GM12891 (cell line): ENCODE data around the gene EFNA4.

ENCODE experiments used
- DNase-seq: peaks from one replicate; pipeline ENCODE4 v3.0.0; 2011; ENCODE audit warnings: low spot score; ENCODE audit not compliant: insufficient read length
- FAIRE-seq: peaks from 2 replicates; lab custom pipeline; 2011; peaks lifted over from hg19 to GRCh38; lab: Jason Lieb, UNC
- PAX5 ChIP-seq: IDR thresholded peaks from 2 replicates; pipeline ENCODE4 v1.6.1; 2011; ENCODE audit warnings: low read length, moderate library complexity, mild to moderate bottlenecking; ENCODE audit not compliant: insufficient read depth, severe bottlenecking
- POLR2A ChIP-seq: IDR thresholded peaks from 2 replicates; pipeline ENCODE4 v1.6.1; 2011; ENCODE audit warnings: low read depth, low read length, control low read depth
- POLR2AphosphoS5 ChIP-seq: IDR thresholded peaks from 2 replicates; pipeline ENCODE4 v1.6.1; 2011; ENCODE audit warnings: low read depth, low read length, control low read depth
- POU2F2 ChIP-seq: IDR thresholded peaks from 2 replicates; pipeline ENCODE4 v1.6.1; 2011; ENCODE audit warnings: low read depth, mild to moderate bottlenecking, control low read depth, low read length, moderate library complexity
- SPI1 ChIP-seq: IDR thresholded peaks from 2 replicates; pipeline ENCODE4 v1.6.1; 2011; ENCODE audit warnings: low read depth, low read length, control low read depth
- TAF1 ChIP-seq: IDR thresholded peaks from 2 replicates; pipeline ENCODE4 v1.6.1; 2011; ENCODE audit warnings: low read depth, low read length, control low read depth

The EFNA4 gene

DNA sequence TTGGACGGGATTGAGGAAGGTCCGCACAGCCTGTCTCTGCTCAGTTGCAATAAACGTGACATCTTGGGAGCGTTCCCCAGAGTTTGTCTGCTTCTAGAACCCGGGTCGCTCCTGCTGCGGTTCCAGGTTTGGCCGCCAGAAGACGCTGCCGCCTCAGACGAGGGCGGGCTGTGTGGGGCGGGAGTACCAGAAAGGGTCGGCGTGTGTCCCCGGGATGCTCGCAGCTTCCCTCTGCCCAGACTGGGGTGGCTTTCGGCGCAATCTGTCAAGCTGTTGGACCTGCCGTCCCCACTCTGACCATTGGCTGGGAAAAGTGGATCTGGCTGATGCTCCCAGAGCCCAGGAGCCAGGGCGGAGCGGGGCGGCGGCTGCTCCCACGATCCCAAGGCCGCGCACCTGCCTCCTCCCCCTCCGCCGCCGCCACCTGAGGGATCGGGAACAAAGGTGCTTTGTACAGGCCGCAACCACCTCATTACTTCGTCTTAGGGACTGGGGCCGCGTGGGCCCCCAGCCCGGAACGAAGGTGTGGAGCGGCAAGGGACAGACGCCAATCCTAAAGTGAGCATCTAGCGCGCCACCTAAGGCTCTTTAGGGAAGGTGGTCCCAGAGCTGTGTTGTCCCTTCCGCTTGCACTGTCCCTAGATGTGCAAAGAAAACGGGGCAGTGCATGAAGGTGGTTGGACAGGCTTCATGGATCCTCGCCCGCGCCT is 683 bp upstream of the EFNA4 start:
- TF ChIP-seq POU2F2: no peak
- no peak for TF ChIP-seq POLR2AphosphoS5
- TF ChIP-seq PAX5: no peak
- no peak for TF ChIP-seq SPI1
- TF ChIP-seq TAF1: no peak
- TF ChIP-seq POLR2A: no peak
- FAIRE-seq (no peak), DNase-seq (peak; percentile 82)

DNA sequence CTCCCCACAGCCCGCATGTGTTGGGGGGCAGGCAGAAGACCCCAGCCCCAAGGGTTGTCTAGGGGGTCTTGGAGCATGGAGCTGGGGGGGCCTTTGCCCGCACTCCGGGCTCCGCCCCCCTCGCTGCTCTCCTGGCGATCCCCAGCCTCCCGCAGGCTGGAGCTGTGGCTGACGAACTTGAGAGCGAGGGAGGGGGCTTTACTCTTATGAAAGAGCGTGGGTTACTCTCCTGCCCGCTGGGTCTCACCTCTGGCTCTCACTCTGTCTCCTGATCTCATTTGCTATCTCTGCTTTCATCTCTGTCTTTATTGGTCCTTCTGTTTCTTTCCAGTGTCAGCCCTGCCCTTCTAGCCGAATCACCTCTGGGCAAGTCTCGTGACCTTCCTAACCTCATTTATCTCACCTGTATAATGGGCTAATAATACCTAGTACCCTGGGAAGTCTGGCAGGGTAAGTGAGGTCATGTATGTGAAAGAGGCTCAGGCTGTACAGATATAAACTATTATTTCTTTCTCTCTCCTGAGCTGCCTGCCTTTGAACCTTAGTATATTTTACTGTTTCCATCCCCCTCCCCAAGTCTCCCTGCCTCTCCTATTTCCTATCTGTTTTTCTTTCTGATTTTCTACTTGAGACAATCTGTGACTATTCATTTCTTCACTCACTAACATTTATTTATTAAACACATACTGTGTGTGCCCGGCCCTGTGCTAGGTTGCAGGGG is 731 bp downstream of the EFNA4 start:
- FAIRE-seq (no peak), DNase-seq (no peak)
- TF ChIP-seq POLR2A: no peak
- TF ChIP-seq PAX5: no peak
- no peak for TF ChIP-seq POU2F2
- no peak for TF ChIP-seq TAF1
- TF ChIP-seq SPI1: no peak
- TF ChIP-seq POLR2AphosphoS5: no peak

DNA sequence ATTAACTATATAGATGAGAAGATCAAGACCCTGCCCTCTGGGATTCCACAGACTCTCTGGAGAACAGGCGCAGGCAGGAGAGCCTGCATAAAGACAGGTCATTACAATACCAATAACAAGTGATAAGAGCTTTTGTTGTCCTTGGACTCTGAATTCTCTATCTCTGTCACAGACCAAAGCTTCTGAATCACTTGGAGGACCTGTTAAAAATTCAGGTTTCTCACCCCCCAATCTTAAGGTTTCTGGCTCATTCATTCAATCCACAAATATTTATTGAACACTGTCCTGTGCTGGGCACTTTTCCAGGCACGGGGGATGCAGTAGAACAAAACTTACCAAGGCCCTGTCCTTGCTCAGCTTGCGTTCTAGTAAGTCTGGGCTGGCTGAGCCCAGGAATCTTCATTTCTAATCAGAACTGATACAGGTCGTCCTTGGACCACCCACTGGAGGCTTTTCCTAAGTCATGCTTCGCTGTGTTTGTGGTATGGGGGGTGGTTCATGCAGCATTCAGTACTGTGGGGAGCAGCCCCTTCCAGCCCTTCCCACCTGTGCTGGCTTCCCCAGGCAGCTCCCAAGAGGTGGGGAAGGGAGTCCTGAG is 1.4 kb downstream of the EFNA4 start:
- DNase-seq (no peak), FAIRE-seq (no peak)
- TF ChIP-seq TAF1 (no peak), SPI1 (no peak), PAX5 (no peak), POLR2AphosphoS5 (no peak), POU2F2 (no peak), POLR2A (no peak)

DNA sequence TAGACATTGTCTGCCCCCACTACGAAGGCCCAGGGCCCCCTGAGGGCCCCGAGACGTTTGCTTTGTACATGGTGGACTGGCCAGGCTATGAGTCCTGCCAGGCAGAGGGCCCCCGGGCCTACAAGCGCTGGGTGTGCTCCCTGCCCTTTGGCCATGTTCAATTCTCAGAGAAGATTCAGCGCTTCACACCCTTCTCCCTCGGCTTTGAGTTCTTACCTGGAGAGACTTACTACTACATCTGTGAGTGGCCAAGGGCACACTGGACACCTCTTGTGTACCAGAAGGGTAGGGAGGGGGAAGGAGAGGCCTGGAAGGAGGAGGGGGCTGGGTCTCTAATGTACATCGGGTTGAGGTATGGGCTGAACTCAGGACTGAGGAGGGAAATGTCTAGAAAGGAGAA is 3.2 kb downstream of the EFNA4 start:
- TF ChIP-seq POU2F2 (no peak), TAF1 (no peak), POLR2AphosphoS5 (no peak), POLR2A (no peak), SPI1 (no peak), PAX5 (no peak)
- DNase-seq: no peak
- FAIRE-seq: no peak

DNA sequence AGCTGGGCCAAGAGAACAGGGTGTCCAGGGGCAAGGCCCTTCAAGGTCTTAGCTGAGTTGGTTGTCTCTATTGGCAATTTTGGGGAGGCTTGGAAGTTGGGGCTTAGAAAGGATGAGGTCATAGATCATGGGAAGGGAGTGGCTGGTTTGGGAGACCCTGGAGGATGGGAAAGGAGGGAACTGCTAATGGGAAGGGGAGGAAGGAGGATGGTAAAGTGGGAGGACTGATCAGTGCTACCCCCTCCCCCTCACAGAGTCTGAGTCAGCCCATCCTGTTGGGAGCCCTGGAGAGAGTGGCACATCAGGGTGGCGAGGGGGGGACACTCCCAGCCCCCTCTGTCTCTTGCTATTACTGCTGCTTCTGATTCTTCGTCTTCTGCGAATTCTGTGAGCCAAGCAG is 5.1 kb downstream of the EFNA4 start:
- no peak for DNase-seq
- no peak for TF ChIP-seq POU2F2
- TF ChIP-seq SPI1: no peak
- no peak for TF ChIP-seq POLR2AphosphoS5
- TF ChIP-seq POLR2A: no peak
- no peak for TF ChIP-seq TAF1
- no peak for TF ChIP-seq PAX5
- FAIRE-seq: no peak

DNA sequence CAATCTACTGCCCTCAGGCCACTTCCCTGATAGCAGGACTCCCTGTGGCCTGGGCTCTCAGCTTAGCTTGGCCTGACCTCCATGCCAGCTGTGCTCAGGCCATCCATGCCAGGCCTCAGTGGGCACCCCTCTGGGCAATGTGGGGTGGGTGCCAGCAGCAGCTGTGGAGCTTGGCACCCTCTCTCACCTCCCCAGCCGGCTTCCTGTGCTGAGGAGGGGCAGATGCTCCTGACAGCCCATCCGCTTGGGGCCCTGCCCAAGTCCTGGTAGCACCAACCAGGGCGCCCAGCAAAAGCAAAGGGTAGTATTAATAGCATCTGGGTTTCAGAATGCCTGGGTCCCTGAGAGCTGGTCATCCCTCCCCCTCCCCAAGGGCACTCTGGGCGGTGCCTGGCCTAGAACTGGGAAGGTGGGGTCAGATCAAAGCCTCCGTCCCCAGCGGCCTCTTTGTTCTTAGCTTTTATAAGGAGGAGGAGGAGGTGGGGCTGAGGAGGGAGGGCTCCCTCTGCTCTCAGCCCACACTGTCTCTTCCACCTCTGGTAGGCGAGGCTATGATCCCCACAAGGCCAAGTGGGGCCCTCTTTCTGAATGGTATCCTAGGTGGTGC is 6.1 kb downstream of the EFNA4 start:
- TF ChIP-seq TAF1: no peak
- TF ChIP-seq POU2F2: no peak
- no peak for TF ChIP-seq PAX5
- TF ChIP-seq SPI1: no peak
- TF ChIP-seq POLR2AphosphoS5: no peak
- no peak for TF ChIP-seq POLR2A
- DNase-seq (no peak), FAIRE-seq (no peak)

DNA sequence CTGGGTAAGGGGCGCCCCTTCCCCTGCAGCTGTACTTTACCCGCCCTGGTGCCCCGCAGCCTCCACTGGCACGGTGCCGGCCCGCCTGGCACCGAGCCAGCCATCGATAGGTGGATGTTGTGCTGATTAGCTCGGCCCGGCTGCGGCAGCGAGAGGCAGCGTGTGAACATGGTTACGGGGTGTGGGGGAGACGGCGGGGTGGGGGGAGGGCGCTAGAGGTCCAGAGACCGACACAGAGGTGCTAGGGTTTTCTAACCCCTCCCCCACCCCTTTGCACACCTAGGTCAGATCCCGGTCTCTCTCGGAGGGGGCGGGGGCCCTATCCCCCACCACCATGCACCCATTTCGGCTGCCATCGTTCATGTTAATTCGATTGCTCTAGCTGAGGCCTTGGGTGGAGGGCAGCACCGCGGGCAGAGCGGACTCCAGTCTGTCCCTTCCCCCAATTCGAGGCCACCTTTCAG is 6.7 kb downstream of the EFNA4 start:
- TF ChIP-seq POLR2AphosphoS5 (no peak), TAF1 (no peak), POU2F2 (no peak), SPI1 (no peak), PAX5 (no peak), POLR2A (no peak)
- DNase-seq: no peak
- no peak for FAIRE-seq

DNA sequence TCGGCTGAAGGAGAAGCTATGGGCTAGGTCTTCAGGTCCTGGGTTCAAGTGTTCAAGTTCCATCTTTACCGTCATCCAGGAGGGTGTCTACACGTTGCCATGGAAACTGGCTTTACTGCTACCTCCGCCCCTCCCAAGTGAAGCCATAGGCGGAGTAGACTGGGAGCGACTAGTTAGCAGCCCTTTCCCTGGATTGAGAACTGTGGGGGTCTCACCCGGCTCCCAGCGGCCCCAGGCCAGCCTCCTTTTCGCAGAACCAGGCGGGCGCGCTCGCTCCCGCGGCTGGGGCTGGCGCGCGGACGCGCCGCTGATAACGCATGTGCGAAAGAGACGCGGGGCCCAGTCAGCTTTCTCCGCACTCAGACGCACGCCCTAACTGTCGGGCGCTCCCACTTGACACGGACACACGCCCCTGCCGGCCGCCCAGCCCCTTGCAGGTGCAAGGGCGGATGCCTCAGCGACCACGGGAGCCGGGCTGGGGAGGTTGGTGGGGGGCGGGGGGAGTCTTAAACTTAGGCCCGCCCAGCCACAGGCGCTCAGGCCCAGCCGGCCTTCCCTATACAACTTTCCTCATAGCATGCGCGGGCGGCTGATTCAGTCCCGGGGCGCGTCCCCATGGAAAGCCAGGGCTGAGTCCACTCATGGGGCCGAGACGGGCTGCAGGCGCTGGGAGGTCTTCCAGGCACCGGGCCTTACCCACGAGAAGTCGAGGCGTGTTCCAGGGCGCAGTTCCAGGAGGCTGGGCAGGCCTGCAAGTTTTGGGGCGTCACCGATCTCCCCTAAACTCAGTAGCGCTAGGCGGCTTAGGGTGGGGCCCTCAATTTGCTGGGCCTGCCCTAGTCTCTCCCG is 7.4 kb downstream of the EFNA4 start:
- TF ChIP-seq PAX5 (no peak), SPI1 (no peak), TAF1 (no peak), POU2F2 (no peak), POLR2AphosphoS5 (no peak), POLR2A (no peak)
- FAIRE-seq (peak; percentile 77), DNase-seq (peak; percentile 85)

DNA sequence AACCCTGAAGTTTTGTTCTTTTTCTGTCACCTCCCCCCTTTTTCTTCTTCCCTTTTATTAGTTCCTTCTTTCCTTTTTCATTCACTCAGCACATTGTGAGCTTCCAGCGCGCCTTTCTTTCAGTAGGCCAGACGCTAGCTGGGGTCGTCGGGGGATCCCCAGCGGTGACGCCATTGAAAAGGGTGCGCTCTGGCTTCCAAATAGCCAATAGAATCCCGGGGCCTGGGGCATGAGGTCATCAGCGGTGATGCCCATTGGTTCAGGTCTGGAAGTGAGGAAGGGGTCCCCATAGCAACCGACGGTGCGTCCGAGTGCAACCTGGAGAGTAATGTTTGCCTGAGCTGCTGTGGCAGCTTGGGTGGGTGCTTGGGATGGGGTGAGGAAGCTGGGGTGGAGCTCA is 8.2 kb downstream of the EFNA4 start:
- no peak for TF ChIP-seq POLR2A
- no peak for FAIRE-seq
- no peak for DNase-seq
